Hepatocyte (in vitro differentiated cells): ENCODE results near the gene SIRT1.

Experiments
- CTCF ChIP-seq: fragments of 200-600 bp; sonication (generic); IDR thresholded peaks from 2 replicates; pipeline ENCODE4 v1.5.1; 2016; ENCODE audit warnings: antibody characterized with exemption, mild to moderate bottlenecking; ENCODE audit not compliant: poor library complexity
- EZH2phosphoT487 ChIP-seq: fragments of 200-600 bp; sonication (generic); IDR thresholded peaks from one replicate; pipeline ENCODE4 v1.6.1; 2018; ENCODE audit warnings: antibody characterized with exemption, mild to moderate bottlenecking, low read depth, moderate library complexity; ENCODE audit not compliant: unreplicated experiment, severe bottlenecking

GRCh38 chr10:67863094-67863493 lies 21.4 kb upstream of the SIRT1 start:
- TF ChIP-seq CTCF, result no peak
- TF ChIP-seq EZH2phosphoT487, result no peak
